ENCODE measurements around the gene C1orf167.

C1orf167 gene

GRCh38 chr1:11781297-11781696 is 19.3 kb downstream of the C1orf167 start:
- H3K27ac ChIP-seq = no peak overlapping the region
- TF ChIP-seq CTCF (conservative IDR thresholded peaks at IDR 0.05) = no peak

- no peak overlapping the region for H3K27ac ChIP-seq
- TF ChIP-seq CTCF (conservative IDR thresholded peaks at IDR 0.05) = no peak
Measured at GRCh38 chr1:11782127-11782708, 20.2 kb downstream of the C1orf167 start.

- TF ChIP-seq CTCF (conservative IDR thresholded peaks at IDR 0.05) = no peak
- H3K27ac ChIP-seq = no peak overlapping the region
Measured at GRCh38 chr1:11783556-11783955, 21.6 kb downstream of the C1orf167 start.

- no peak overlapping the region; the same call in 1 of the 2 replicates for H3K27ac ChIP-seq
- no peak for TF ChIP-seq CTCF (conservative IDR thresholded peaks at IDR 0.05)
Measured at GRCh38 chr1:11784256-11784992, 22.4 kb downstream of the C1orf167 start.

- peak; percentile 88 for TF ChIP-seq CTCF (conservative IDR thresholded peaks at IDR 0.05)
- H3K27ac ChIP-seq = no peak overlapping the region; the same call in 1 of the 2 replicates
Measured at GRCh38 chr1:11784993-11785769, 23.2 kb downstream of the C1orf167 start.

GRCh38 chr1:11786168-11786567 is 24.2 kb downstream of the C1orf167 start:
- no peak for TF ChIP-seq CTCF (conservative IDR thresholded peaks at IDR 0.05)
- H3K27ac ChIP-seq = no peak overlapping the region

- TF ChIP-seq CTCF (conservative IDR thresholded peaks at IDR 0.05) = no peak
- H3K27ac ChIP-seq = no peak overlapping the region
Measured at GRCh38 chr1:11787251-11787803, 25.3 kb downstream of the C1orf167 start.
